Stimulated activated CD4-positive, alpha-beta T cell treated with anti-CD3 and anti-CD28 coated beads, Interleukin-15, amount 100 ng/mL, for 24 hours (primary cell): ENCODE measurements around the gene NPTX2.
"Not testable (repeated sequence)": the region's sequence is repeated elsewhere in the genome, so short reads cannot be mapped to it uniquely, and the experiment has no call there.

Experiments
- DNase-seq: peaks from one replicate; pipeline ENCODE4 v3.0.0-alpha.2; 2020

NPTX2 gene

DNA sequence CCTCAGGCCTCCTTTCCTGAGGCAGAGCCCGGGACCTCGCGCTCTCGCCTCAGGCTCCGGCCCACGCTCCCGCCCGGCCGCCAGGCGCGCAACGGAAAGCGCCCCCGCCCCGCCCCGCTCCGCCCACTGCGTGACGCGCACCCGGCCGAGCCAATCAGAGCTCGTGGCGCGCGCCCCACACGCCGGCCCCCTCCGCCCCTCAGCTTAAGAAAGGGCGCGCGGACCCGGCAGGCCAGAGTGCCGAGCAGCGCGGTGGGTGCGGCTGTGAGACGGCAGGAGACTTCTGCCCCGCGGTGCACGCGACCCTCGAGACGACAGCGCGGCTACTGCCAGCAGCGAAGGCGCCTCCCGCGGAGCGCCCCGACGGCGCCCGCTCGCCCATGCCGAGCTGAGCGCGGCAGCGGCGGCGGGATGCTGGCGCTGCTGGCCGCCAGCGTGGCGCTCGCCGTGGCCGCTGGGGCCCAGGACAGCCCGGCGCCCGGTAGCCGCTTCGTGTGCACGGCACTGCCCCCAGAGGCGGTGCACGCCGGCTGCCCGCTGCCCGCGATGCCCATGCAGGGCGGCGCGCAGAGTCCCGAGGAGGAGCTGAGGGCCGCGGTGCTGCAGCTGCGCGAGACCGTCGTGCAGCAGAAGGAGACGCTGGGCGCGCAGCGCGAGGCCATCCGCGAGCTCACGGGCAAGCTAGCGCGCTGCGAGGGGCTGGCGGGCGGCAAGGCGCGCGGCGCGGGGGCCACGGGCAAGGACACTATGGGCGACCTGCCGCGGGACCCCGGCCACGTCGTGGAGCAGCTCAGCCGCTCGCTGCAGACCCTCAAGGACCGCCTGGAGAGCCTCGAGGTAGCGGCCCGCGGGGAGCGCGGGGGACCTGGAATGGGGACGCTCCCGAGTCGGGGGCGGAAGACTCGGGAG lies at the start of gene NPTX2:
TSS of gene NPTX2 (plus strand) at position 235 of the 909 bp plus-strand sequence. CDS start at position 412, 177 bp downstream.
- DNase-seq, result peak; percentile 56

DNA sequence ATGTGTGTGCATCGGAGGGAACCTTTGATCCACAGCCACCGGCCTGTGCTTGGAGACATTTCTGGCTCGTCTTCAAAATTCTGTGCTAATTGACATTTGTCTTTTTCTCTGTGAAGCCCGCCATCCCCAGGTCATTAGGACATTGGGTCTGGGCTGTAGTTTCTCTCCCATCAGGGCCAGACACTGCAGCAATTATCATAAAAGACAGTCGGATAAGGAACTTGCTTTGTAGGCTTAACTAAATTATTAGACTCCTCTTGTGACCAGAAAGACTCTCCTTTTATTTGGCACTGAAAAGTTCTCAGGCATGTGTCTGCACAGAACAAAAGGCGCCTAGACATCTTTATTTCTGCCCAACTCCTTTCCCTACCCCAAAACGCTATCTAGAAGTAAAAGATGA lies 49.1 kb upstream of the NPTX2 start:
- DNase-seq, result no peak

DNA sequence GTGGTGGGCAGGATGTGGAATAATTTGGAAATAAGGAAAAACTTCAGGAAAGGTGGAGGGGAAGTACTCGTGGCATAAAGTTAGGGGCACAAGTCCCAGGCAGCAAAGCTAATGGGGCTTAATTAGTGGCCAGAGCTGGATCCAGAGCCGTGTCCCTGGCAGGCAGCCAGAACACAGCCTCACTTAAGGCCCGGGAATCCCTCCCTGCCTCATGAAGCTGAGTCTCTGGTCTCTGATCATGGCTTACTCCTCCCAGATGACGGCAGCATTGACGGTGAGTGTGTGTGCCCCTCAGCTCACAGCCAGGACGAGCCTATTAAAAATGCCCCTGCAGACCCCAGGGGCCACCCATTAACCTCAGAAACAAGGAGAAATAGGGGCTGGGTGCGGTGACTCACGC lies 48.2 kb upstream of the NPTX2 start:
- no peak for DNase-seq

DNA sequence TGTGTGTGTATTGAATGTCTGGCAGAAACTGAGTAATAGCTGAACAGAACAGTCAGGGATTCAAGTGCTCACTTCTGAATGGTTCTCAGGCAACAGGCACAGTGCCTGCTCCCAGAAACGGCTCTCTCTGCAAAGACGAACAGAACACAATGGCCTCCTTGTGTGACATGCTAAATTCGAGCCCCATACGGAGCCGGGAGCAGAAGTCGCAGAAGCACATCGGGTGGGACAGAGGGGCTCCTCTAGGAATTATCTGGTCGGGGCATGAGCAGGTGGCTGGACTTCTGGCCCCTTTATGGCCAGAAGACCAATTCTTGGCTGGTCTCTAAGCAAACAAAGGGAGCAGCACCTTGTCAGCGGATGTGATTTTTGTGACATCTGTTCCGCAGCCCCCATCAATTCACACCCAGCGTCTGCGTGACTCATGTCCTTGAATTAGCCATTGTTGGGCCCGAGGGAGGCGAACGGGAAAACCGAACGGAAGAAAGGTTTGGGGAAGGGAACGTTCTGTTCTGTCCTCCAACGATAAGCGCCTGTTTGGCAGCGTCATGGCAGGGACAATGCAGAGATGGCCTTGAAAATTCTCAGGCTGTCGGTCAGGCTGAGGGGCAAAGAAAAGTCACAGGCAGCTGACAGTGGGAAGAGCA lies 47.3 kb upstream of the NPTX2 start:
- DNase-seq, result no peak

GRCh38 chr7:98571006-98571405 lies 46.1 kb upstream of the NPTX2 start:
- no peak for DNase-seq

DNA sequence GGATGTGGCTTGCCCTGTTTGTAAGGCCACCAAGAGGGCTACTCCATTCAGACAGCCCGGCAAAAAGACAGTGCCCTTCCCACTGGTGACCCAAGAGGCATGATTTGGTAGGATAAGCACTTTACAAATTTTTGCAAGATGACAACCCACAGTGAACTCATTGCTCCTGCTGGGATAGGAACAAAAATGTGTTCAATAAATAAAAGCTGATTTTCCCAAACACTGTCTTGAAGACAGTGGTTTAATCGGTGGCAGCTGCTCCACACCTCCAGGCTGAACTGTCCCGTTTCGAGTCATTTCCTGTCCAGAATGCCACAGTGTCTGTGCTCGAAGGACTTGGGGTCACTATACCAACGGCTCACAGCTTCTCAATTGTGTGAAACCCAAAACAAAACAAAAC lies 45.1 kb upstream of the NPTX2 start:
- DNase-seq, result no peak

DNA sequence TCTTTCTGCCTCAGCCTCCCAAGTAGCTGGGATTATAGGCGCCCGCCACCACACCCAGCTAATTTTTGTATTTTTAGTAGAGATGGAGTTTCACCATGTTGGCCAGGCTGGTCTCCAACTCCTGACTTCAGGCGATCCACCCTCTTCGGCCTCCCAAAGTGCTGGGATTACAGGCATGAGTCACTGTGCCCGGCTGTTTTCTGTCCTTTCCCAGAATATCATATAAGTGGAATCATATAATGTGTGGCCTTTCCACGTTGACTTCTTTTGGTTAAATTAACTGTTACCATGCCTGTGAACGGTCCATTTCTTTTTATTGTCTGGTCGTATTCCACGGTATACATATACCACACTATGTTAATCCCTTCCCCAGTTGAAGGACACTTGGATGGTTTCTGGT lies 44.4 kb upstream of the NPTX2 start:
- not testable (repeated sequence) for DNase-seq

DNA sequence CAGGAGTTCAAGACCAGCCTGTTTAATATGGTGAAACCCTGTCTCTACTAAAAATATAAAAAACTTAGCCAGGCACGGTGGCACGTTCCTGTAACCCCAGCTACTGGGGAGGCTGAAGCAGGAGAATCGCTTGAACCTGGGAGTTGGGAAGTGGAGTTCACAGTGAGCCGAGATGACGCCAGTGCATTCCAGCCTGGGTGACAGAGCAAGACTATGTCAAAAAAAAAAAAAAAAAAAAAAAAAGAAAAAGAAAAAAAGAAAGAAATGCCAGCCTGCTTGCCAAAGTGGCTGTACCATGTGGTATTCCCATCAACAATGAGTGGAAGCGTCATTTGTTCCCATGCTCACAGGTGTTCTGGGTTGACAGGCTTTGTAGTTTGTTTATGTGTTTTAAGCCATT lies 43.3 kb upstream of the NPTX2 start:
- no peak for DNase-seq

- DNase-seq, result no peak
These were observed 41.2 kb upstream of the NPTX2 start for GRCh38 chr7:98575878-98576277.

GRCh38 chr7:98584830-98585229 lies 32.3 kb upstream of the NPTX2 start:
- no peak for DNase-seq

- no peak for DNase-seq
These were observed 25.2 kb upstream of the NPTX2 start for GRCh38 chr7:98591926-98592325.

DNA sequence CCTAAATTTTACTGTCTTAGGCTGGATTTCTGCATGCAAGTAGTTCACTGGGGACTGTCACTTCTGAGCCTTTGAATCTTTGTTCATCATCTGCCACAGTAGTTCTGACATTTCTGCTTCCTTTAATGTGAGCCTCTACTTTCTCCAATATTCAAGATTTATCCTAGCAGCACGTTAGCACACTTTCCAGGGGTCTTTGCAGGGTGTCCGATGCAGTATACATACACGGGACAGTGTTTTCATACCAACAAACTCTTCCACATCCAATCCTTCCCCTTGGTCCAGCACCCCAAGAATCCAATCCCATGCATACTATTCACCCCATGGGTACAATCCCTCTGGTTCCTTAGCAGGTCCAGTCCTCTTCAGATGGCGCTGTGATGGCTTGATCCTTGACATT lies 22.7 kb upstream of the NPTX2 start:
- DNase-seq, result no peak

DNA sequence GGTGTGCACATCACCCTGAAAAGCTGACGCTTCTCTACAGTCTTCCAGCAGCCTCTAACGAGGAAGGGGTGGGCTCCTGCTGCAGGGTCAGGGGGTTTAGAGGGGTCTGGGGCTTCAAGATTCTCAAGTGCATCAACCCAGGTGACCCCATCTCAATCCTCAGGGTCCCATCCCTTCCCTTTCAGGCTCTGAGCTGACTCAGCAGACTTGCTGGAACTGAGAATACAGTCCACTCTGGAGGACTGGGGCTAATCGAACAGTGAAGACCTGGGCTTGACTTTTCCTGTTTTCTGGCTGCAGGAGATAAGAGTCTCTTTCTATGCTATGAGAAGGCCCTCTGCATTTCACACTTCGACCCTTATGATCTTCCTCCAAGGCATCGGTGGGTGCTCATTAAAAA lies 22.3 kb upstream of the NPTX2 start:
- no peak for DNase-seq

DNA sequence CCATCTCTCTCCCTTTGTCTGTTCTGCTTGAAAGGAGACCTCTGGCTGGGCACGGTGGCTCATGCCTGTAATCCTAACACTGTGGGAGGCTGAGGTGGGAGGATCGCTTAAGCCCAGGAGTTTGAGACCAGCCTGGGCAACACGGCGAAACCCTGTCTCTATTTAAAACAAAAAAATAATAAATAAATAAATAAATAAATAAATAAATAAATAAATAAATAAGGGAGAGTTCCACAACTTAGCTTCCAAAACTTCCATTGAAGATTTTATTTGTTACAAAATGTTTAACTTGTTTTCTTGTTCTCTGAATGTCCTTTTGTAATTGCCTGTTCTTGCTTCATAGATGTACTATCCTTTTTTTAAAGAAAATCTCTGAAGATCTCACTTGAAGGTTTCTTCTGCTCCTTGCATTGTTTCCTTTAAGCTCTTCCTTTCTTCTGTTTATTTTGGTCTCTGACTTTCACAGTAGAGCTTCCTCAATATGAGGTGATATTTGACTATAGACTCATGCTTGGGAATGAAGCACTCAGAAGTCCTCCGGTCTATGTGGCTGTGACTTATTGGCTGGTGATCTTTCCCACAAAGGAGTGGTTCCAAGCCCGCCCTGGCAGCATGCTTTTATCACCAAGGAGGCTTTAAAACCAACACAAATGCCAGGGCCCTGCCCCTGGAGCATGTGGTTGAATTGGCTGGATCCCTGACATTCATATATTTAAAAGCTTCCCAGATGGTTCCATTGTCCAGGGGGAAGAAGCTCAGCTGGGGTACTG lies 18.1 kb upstream of the NPTX2 start:
- no peak for DNase-seq

DNA sequence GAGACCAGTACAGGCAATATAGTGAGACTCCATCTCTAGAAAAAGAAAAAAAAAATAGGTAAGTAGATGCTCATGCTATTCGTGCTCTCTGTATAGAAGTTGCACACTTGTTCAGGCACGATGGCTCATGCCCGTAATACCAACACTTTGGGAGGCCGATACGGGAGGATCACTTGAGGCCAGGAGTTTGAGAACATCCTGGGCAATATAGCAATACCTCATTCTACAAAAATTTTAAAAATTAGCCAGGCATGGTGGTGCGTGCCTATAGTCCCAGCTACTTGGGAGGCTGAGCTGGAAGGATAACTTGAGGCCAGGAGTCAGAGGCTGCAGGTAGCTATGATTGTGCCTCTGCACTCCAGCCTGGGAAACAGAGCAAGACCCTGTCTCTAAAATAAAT lies 17.2 kb upstream of the NPTX2 start:
- DNase-seq, result no peak

GRCh38 chr7:98602755-98603398 lies 14.2 kb upstream of the NPTX2 start:
- DNase-seq, result no peak

DNA sequence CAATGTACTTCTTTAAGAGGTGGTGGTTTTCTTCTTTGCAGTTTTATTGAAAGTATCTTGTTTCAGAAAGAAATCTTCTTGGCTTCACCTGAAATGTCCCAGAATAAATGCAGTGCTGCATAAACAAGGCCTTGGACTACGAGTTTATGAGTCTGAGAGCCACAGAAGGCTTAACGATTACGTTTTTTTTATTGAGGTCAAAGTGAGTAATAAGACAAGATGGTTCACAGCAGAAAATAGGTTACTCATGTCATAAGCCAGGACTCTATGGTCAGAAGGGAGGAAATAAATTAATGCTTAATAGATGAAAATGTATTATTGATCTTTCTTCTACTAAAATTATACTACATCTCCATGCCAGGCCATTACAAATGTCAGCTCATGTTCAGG lies 13.7 kb upstream of the NPTX2 start:
- no peak for DNase-seq

- no peak for DNase-seq
These were observed 3.3 kb upstream of the NPTX2 start for GRCh38 chr7:98613601-98614425.

DNA sequence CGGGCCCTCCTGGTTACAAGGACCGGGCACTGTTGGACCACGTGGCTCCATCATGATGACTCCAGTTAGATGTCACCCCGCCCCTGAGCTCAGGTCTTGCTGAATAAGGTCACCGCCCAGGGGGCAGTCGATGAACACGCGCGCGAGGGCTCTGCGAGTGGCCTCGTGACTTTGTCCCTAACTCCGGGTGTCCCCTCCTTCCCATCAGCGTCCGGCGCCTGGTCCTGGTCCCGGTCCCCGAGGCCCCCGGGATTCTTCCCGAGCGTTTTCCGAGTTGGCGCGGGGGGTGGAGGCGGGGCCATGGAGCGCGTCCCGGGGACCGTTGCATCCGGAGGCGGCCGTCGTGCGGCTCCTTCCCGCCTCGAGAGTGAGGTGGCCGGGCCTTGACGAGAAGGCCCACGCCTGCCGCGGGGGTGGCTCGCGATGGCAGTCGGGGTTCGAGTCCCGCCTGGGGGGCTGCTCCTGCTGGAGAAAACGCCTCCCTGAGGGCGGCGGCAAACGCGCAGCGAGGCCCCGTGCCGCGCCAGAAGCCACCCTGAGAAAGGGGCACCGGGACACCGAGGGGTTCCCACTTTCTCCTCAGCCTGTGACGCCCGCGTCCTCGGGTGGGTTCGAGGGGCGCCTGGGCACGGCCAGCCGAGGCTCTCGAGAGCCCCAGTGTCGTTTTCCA lies 569 bp upstream of the NPTX2 start:
- no peak for DNase-seq

- no peak for DNase-seq
These were observed 904 bp downstream of the NPTX2 start for GRCh38 chr7:98617960-98618418.

DNA sequence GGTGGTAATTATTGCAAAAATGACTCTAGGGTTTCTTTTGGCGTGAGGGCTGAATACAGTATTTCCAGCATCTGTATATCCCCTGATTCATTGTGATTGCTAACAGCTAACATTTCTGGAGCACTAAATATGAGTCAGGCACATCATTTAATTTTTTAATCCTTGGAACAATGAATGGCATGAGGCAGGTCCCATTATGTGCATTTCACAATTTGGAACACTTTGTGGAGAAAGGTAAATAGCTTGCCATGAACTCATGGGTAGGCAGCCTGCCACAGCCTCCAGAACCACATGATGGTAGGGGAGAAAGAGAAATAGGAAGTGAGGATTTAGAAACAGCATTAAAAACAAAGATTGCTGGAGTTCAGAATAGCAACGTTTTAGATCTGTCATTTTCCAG lies 1.7 kb downstream of the NPTX2 start:
- no peak for DNase-seq
